HG02571 (cell line): ENCODE results near the gene HVCN1.
"Not testable (repeated sequence)": the region's sequence is repeated elsewhere in the genome, so short reads cannot be mapped to it uniquely, and the experiment has no call there.

Experiments used
- ATAC-seq: cut with Tn5 transposase; IDR thresholded peaks from one replicate; pipeline ENCODE4 v1.9.1; 2021; ENCODE audit warnings: mild to moderate bottlenecking, moderate library complexity; ENCODE audit not compliant: unreplicated experiment

Gene HVCN1

GRCh38 chr12:110622582-110622981 is 66.3 kb downstream of the HVCN1 start:
- no peak for ATAC-seq

GRCh38 chr12:110619534-110619953 is 69.4 kb downstream of the HVCN1 start:
- ATAC-seq, result peak; percentile 47

- no peak for ATAC-seq
These were observed 72.3 kb downstream of the HVCN1 start for GRCh38 chr12:110616471-110617115.

GRCh38 chr12:110615171-110615570 is 73.7 kb downstream of the HVCN1 start:
- ATAC-seq, result no peak

- peak; percentile 96 for ATAC-seq
These were observed 74.9 kb downstream of the HVCN1 start, which contains the start of gene TCTN1 for GRCh38 chr12:110613771-110614684. Gene TCTN1, plus strand, starts transcription at chr12:110614129. Its CDS starts 54 bp downstream, at chr12:110614183.

GRCh38 chr12:110613071-110613770 is 75.7 kb downstream of the HVCN1 start:
- no peak for ATAC-seq

- ATAC-seq, result no peak
These were observed 82.7 kb downstream of the HVCN1 start for GRCh38 chr12:110606253-110606611.

- ATAC-seq, result not testable (repeated sequence)
These were observed 86.7 kb downstream of the HVCN1 start for GRCh38 chr12:110602085-110602814.

GRCh38 chr12:110600254-110600653 is 88.7 kb downstream of the HVCN1 start:
- ATAC-seq, result no peak

- no peak for ATAC-seq
These were observed 89.6 kb downstream of the HVCN1 start for GRCh38 chr12:110599334-110599733.
